Activated effector memory CD4-positive, alpha-beta T cell treated with anti-CD3 and anti-CD28 coated beads, Interleukin-2, amount 50 U/mL, for 16 hours (primary cell): ENCODE measurements around the gene SULT4A1.

Experiments
- DNase-seq: peaks from one replicate; pipeline ENCODE4 v3.0.0-alpha.2; 2020

SULT4A1 gene

DNA sequence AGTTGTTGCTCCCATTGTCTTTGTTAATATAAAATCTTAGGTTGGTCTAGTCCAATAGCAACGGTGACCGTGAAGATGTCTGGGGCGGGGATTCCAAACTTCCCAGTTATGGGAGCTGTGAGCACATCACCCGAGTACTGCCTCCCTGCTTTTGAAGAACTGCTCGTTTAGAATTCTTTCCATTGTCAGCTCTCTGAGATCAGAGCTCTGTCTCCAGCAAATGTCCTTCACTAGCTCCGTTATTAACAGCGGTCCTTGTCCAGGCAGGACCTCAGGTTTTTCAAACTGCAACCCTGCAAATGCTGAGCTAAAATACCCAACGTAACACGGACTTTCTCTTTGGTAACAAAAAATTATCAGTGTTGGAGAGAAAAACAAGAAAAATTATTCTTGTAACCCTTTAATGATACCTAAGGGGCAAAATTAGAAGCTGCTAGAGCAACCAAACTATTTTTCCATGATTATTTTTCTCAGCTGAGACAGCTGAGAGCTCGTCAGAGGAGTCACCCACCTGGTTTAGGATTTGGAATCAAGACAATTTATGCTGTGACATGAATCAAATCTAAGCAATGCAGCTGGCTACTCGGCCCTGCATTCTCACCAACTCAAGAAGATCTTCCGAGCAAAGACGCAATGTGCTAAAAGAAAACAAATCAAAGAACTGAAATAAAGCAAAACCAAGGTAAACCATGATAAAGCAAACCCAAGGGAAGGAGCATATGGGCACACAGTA lies 35.1 kb downstream of the SULT4A1 start:
- DNase-seq, result no peak

DNA sequence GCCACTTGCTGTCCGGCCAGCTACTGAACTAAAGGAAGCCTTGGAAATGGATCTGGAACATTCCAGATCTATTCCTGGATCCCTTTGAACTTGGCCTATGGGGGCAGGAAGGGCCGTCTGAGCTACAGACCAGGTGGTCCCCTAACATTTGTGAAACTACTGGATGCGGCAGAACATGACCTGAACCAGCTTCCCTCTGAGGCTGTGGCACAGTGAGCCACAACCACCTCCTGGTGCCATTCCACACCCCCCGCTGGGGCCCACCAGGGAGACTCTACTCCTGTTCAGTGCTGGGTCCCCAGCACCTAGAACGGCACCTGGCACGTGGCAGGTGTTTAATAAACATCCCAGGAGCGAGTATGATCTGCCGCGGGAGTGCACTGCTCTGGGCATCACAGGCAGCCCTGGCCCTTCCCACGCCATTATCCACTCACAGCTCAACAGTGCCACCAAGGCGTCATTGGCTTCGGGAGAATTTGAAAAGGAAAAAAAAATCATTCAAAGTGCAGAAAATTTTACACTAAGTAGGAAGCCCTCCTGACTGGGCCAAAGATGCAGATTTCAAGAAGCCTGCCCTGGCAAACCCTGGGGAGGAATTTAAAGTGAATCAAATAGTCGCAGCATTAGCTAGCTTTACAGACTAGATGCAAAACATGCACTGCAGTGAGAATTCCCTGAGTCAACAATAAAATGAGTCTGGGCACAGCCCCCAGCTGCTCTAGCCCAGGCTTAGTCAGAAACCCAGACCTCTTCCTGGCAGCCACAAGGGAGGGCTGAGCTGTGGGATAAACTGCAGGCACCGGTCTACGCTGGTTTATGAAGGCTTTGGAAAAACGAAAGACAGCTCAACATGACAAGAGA lies 35.9 kb downstream of the SULT4A1 start:
- no peak for DNase-seq

DNA sequence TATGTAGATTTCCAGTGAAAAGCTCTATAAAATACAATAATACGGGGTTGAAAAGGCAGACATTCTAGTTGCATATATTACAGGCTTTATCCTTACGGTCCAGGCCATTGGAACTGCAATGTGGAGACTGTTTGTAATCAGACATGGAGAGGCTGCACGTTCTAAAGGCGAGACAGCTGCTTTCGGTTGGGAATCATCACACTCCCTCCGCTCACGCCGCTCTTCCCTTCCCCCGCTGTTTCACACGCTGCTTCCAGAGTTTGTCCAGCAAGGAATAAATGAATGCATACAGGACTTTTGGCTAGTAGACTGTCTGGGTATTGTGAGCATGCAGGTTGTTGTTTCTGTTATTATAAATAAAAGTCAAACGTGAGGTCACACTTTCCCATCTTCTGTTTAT lies 36.7 kb downstream of the SULT4A1 start:
- DNase-seq, result no peak

DNA sequence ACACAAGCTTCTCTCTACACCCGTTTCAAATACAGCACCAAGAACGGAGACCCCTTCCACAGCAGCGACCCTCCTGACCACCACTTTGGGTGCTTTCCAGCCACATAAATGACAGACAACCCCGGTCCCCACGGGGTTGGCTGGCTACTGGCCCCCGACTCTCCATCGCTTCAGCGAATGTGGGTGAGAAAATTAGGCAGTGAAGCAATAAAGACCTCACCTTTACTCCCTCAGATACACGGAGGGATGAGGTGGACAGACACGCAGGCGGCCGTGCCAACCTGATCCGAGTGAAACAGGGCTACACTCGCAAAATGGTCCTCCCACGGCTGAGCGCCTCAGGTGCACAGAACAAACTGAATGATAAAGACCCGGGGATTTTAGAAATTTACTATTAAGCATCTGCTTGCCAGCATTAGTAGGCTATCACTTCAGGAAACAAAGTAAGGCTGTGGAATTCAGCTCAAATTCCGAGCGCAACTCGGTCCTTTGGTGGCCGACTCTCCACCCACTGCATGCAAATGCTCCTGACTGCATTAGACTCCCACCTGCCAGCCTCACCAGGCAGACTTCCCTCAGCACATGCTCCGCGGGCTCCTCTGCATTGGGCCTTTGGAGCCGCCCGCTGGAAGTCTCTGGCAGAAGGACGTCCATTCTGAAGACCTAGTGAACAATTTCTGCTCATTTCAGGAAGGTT lies 37.4 kb downstream of the SULT4A1 start:
- no peak for DNase-seq

DNA sequence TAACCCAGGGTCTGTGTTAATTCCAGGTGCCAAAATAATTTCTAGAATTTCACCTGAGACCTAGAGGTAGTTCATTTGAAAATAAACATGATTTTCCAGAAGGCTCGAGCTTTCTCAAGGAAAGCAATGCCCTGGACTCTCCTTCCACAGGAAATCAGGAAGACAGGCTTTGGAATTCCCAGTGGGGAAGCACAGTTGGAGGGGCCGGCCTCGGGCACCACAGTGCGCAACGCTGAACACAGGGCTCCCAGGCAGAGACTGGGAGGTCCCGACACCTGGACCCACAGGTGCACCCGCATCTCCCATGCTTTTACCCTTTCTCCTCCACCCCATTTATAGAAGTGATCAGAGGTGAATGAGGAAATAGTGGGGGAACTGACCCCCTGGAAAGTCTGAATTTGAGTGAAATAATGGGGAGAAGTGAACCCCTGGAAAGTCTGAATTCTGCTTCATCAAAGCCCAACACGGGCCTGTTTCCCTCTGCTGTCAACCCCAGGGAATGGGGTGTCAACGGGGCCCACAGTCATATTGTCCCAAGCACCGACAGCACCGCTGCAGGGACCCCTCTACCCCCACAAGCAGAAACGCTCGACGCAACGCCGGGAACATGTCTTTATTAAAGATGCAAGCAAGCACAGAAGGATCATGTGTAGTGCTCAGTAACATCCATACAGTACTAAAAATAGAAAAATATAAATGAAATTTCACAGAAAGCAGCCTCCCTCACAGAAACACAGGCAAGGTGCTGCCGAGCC lies 38.2 kb downstream of the SULT4A1 start:
- DNase-seq, result no peak

DNA sequence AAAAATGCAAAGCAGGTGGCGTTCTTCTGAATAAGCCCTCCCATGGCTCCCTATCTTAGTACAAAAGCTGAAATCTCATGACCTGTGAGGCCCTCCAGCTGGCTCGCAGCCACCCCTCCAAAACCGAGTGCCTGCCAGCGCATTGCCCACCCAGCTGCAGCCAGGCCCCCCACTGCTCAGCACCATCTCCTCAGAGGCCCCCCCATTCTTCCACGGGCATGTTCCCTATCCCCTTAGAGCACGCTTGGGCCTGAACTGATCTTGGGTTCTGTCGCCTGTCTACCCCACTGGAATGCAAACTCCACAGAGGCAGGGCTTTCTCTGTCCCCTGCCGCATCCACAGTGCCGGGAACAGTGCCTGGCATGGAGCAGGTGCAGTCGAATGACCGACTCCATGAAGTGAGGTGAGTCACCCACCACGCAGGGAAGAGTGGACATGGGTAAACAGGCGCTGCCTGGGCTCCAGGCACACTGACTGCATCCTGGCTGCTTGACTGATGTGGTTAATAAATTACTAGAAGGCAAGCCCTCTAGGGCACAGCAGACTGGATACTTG lies 38.9 kb downstream of the SULT4A1 start:
- no peak for DNase-seq

DNA sequence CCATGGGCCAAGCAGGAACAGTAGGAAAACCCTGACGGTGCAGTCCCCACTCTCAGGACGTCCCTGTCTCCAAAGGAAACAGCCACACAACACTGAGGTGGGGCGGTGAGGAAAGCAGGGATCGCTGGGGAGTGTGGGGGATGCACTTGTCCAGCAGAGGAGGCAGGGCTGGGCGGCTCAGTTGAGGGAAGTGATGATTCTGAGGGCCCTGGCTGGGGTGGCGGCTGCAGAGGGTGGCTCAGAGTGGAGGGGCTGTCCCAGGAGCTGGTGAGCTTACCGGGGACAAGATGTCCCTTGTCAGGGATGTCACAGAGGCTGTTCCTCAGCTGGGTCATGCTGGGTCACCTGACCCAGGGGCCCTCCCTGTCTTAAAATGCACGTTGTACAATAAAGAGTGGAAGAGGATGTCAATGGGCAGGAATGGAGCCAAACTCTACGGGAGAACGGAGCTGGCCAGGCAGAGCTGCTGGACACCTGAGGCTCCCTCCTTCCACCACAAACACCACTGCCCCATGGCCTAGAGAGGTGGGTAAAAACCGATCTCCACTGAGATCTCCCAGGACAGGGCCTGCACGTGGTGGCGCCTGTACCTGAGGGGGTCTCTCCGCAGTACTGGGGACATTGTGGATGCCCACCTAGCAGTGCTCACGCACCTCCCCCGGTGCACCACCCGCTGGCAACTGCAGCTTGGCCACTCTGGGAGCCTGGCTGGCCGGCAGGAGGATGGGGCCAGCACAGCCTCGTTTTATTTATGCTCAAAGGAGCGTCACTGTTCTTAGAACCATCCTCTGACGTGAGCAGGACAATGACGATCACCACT lies 40.5 kb downstream of the SULT4A1 start:
- DNase-seq, result no peak

DNA sequence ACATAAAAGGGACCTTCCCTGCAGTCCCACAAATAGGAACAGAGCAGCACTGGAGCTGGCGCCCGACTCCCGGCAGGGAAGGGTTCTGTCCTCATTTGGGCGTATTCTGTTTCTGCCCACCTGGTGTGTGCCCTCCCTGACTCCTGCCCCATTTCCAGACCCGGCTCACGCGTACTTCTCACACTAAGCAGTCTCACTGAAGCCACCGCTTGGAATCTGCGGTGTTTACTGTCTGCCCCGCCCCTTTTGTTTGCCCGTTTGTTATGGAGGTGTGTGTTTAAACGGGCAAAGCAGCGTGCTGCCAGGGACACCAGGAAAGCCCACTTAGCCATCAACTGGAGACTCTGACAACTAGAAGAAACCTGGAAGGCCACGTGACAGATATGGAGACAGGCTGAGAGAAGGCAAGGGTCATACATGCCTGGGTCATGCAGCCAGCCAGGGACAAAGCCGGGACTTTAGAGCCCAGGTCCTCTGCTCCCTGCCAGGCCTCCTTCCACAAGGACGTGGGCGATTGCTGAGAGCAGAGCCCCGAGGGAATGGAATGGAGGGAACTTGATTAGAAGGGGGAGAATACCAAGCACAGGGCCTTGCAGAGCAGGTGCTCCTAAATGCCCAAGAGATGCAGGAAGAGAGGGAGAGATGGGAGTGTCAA lies 41.5 kb downstream of the SULT4A1 start:
- DNase-seq, result no peak

DNA sequence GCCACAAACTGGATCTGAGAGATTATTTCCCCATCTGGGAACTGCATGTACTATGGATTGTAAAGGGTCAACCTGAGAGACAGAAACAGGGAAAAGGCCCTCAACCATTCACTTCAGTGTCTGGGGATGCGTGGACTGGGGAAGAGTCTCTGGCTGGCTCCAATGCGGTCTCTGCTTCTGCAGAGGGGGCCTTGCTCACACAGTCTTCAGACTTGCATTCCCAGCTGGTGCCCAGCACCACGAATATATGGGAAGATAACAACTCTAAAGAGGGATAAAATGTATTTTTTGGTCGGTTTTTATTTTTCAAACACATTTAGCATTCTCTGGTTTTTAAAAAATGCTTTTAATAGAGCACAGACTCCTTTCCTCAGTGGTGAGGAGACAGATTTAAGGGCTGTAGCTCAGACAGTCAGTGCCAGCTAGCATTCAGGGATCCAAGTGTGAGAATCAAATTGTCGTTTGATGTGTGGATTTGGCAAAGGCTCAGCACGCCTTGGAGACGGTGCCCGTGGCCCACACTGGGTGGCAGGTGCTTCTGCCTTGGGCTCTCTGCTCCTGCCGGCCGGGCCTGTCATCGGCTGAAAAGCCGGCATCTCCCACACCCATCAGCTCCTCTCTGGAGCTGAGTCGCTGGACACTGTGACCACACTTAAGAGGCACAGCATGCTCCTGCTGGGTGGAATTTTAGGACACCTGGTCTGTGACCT lies 42.2 kb downstream of the SULT4A1 start:
- no peak for DNase-seq

DNA sequence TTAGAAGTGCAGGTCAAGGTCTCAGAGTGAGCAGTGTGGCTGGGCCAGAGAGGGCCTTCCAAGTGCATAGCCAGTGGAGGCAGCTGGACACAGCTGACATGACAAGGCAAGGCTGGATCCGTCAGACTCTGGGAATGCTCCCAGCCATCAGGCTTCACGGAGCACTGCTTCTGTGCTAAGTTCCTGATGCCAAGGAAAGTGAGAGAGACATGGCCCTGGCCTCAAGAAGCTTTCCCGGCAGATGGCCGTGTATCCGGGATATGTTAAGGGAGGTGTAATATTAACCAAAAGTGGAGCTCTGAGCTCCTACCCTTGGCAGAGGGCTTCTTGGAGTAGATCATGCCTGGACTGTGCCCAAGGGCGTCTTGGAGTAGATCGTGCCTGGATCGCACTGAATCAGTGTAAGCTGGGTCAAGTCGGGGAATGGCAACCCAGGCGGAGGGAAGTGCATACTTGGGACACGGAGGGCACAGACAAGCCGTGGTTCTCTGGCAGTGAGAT lies 42.8 kb downstream of the SULT4A1 start:
- DNase-seq, result no peak

DNA sequence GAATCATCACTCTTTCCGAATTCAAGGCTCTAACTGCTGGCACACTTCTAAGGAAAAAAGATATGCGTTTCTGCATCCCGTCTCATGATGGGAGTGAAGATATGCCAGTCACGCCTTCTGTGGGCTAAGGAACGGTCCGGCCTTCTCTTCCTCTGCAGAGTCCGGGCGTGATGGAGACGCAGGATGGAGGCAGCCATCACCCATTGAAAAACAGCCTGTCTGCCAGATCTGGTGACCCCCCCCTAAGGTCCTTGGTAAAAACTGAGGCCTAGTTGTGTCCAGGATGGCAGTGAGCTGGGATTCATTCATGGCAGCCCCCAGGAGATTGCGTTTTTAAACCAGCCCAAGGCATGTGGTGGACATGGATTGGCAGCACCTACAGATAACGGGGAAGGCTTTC lies 43.3 kb downstream of the SULT4A1 start:
- no peak for DNase-seq

DNA sequence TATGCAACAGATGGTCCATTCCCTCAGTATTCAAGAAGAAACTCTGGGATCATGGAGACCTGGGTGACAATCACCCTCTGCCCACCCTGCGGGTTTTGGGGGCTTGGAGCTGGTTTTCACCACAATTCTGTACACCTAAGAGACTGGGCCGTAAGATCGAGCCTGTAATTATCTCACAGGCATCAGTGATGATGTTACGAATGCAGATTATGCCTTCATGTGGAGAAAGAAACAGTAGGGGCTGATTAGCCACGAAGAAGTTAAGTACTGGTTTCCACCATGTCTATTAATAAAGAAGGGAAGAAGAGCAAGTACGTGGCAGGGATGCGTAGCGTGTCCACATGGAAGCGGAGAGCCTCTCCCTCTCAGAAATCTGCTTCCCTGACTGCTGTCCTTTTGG lies 44.9 kb downstream of the SULT4A1 start:
- no peak for DNase-seq

DNA sequence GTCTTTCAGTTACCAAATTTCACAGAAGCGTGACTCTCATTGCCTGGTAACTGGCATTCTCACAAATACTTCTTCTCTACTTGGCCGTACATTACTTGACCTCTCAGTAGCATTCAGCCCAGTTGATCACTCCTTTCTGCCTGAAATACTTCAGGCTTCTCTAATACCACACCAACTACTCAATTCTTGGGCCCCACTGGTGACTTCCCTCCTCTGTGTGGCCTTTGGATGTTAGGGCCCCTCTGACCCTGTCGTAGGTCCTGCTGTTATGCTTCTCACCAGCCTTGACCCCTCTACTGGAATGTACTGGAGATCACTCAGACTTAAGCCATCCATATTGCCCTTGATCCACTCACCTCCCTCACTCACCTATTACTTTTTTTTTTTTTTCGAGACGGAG lies 48.0 kb downstream of the SULT4A1 start:
- no peak for DNase-seq

DNA sequence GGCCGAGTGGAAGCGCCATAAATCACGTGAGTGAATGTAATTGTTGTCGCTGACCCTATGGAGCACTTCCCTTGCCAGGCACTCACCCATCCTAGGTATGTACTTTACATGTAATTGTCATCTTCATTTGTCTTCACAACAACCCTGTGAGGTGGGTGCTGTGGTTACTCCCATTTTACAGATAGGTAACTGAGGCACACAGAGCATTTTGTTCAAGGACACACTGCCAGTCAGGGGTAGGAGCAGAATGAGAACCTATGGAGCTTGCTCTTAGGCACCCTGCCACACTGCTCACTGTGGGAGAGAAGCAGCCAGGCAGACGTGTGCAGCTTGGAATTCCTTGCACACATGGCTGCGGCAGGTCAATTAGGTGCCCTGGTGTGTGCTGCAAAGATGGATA lies 49.4 kb downstream of the SULT4A1 start:
- no peak for DNase-seq

DNA sequence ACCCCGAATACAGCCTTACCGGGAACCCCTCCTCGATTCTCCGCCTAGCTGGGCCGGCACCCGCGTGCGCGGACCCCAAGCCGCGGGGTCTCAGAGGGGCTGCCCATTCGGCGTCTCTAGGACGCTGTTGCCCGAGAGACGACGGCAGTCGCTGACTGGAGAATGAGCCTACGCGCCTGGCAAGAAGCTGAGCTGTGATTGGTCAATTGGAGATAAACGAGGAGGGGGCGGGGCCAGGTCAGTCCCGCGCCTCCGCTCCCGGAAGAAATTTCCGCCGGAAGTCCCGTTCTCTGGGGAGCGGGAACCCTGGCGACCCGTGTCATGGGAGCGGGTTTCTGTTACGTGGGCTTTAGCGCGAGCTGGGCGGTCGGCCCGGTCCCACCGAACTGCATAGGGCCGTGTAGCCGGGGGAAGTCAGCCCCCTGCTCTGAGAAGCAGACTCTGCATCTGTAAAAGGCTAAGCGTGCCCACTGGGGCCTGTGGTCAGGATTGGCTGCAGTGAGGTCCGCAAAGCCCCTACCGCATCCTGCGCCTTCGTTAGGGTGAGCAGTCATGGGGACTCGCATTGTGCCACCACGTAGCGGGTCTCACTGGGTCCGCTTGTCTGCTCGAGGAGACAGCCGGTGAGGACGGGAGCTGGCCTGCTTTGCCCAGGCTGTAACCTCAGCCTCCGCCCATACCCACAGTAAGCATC lies 50.0 kb downstream of the SULT4A1 start, which contains the start of gene EFCAB6:
Gene EFCAB6, minus strand, starts transcription at position 157 of the 694 bp plus-strand sequence. CDS start 29,987 bp downstream, outside the sequence.
- DNase-seq, result peak; percentile 95

DNA sequence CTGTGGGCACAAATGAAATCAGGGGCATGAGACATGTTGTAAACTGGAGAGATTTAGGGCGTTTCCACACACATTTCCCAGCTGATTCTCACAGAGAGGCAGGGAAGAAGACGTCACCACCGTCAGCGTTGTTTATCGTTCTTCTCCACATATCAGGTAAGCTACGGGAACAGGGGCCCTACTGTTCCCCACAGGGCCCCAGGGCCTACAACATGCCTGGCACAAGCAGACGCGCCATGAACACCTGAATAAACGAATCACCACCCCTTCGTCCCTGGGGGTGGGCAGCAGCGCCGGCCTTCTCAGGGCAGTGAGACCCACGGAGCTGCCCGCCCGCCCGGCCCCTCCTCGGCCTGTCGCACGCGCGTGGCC lies 50.5 kb downstream of the SULT4A1 start:
- no peak for DNase-seq

DNA sequence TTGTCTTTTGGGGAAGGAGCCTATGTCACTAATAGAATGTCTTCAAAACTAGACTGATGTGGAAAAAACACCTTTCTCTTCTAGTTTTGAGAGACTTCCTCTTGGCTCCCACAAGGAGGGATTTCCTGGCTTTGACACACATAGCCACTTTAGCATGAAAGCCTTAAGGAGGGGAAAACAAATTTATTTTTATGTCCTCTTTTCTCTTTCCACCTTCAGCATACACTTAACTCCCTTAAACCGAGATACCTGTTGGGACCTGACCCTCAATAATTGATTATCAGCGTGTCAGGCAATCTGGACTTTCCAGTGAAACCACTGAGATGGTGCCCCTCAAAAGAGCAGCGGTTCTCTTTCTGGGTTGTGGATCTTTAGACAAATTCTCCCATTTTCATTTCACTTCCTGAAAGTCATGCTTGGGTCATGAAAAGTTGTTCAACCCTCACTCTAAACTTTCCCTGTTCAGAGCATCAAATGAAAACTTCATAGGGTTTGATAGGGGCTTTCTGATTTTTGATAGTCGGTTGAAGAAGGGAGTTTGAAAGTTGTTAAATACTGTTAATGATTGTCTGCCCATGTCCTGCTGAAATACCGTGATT lies 59.3 kb downstream of the SULT4A1 start:
- DNase-seq, result no peak

DNA sequence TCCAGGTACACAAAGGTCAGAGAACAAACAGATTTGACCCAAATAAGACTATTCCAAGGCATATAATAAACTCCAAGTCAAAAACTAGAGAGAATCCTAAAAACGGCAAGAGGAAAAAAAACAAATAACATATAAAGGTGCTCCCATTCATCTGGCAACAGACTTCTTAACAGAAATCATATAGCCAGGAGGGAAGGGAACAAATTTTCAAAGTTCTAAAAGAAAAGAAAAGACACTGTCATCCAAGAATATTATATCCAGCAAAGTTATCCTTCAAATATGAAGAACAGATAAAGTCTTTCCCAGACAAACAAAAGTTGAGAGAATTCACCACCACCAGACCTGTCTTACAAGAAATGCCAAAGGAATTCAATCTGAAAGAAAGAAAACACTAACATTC lies 61.3 kb downstream of the SULT4A1 start:
- no peak for DNase-seq

DNA sequence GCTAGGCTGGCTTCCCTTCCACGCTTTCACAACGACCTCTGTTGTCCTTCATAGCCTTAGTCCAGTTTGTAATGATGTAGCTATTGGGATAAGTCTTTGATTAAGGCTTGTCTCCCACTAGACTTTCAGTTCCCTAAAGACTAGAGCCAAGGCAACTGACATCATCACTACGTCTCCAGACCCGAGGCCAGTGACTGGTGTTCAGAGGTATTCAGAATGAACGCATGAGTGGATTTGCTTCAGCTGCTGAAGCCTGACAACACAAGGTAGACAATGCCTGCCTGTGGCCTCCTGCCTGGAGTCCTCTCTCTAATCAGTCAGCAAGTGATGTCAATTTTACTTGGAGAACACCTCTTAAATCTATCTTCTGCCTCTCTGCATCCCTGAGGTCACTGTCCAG lies 63.8 kb downstream of the SULT4A1 start:
- no peak for DNase-seq
